Caco-2 (cell line): Measurements from ENCODE around the gene EBF3. TPM values are rescaled to one million over a fixed set of nuclear protein-coding genes. Genes with fewer than 3 reads are reported as not detected.
A peak's percentile ranks its signal among the peaks of the same experiment; 100 is the strongest.

Experiments
- BruUV-seq: library from RNA; stranded (reverse); fragments of 400-500 nt; replicated peaks from 2 replicates; lab custom pipeline; 2021; lab: Mats Ljungman, UMichigan
- CTCF ChIA-PET: fragments of 300-600 bp; sonication (Branson Sonifier 250); formaldehyde crosslinking; loops from one replicate; lab custom pipeline; 2022; ENCODE audit warnings: antibody characterized with exemption; lab: Charles Lee
- POLR2A ChIA-PET: fragments of 300-600 bp; sonication (Branson Sonifier 250); formaldehyde crosslinking; loops from one replicate; lab custom pipeline; 2022; ENCODE audit warnings: antibody characterized with exemption; lab: Charles Lee
- DNase-seq, 2 experiments: peaks; one replicate each; pipeline versions ENCODE4 v3.0.0 to v3.0.0-alpha.2; 2020 to 2022
- H3K27me3 ChIP-seq: replicated peaks from 2 replicates; pipeline ENCODE4 v1.6.0; 2011; ENCODE audit warnings: low read length; ENCODE audit not compliant: control insufficient read depth, insufficient read depth
- H3K36me3 ChIP-seq: 2 replicates; pipeline ENCODE4 v1.5.1; 2011; ENCODE audit warnings: low read length; ENCODE audit not compliant: control insufficient read depth, insufficient read depth
- H3K4me1 ChIP-seq: fragments of 250-450 bp; sonication (Bioruptor Pico); 2 replicates; pipeline ENCODE4 v1.5.1; 2020; ENCODE audit warnings: mild to moderate bottlenecking
- H3K4me3 ChIP-seq: 2 replicates; pipeline ENCODE4 v1.5.1; 2011; ENCODE audit warnings: low read depth, mild to moderate bottlenecking, control low read depth, low read length
- H3K9me3 ChIP-seq: fragments of 250-450 bp; sonication (Bioruptor Pico); 2 replicates; pipeline ENCODE4 v1.5.1; 2020; ENCODE audit warnings: mild to moderate bottlenecking, moderate library complexity
- H3K27ac Mint-ChIP-seq: one replicate; pipeline ENCODE4 v1.8.0; 2022; ENCODE audit warnings: mixed read lengths; ENCODE audit not compliant: unreplicated experiment
- H3K27me3 Mint-ChIP-seq: one replicate; pipeline ENCODE4 v1.8.0; 2022; ENCODE audit warnings: mixed read lengths; ENCODE audit not compliant: insufficient read depth, unreplicated experiment
- H3K36me3 Mint-ChIP-seq: one replicate; pipeline ENCODE4 v1.8.0; 2022; ENCODE audit warnings: mild to moderate bottlenecking, mixed read lengths; ENCODE audit not compliant: insufficient read depth, unreplicated experiment
- H3K4me1 Mint-ChIP-seq: one replicate; pipeline ENCODE4 v1.8.0; 2022; ENCODE audit warnings: low read depth, mixed read lengths; ENCODE audit not compliant: unreplicated experiment
- H3K4me3 Mint-ChIP-seq: one replicate; pipeline ENCODE4 v1.8.0; 2022; ENCODE audit warnings: mild to moderate bottlenecking, moderate library complexity, mixed read lengths; ENCODE audit not compliant: unreplicated experiment
- H3K9me3 Mint-ChIP-seq: one replicate; pipeline ENCODE4 v1.8.0; 2022; ENCODE audit warnings: mixed read lengths; ENCODE audit not compliant: unreplicated experiment
- CTCF ChIP-seq, 2 experiments: fragments of 200-600 bp in 1 of 2; IDR thresholded peaks; 1 replicate in 1 of 2; 2 replicates in 1 of 2; pipeline versions ENCODE4 v1.5.1 to v1.8.0; 2011 to 2022; ENCODE audit warnings: antibody characterized with exemption in 1 of 2, control low read depth in 1 of 2, inconsistent platforms in 1 of 2, low read depth in 1 of 2, low read length in 1 of 2, mild to moderate bottlenecking in 1 of 2, moderate library complexity in 1 of 2; ENCODE audit not compliant: insufficient read depth in 1 of 2, severe bottlenecking in 1 of 2, unreplicated experiment in 1 of 2
- intact Hi-C: fragments of 100-400 bp; cut with micrococcal nuclease; formaldehyde crosslinking; loops from one replicate; pipeline ENCODE4 v1.10.0; 2022; ENCODE audit not compliant: unreplicated experiment
- total RNA-seq: library from RNA; stranded (reverse); gene quantifications from 2 replicates; pipeline ENCODE4 v1.2.3, GENCODE V29; 2022

Gene EBF3
- total RNA-seq, 1 experiment from 2014 or later = 0.79 TPM

GRCh38 chr10:129971381-129972144 is 7.5 kb upstream of the EBF3 start:
- BruUV-seq = no TSS peak
- peaks cover 11% of the 10 kb centered on the region; the same call in 1 of the 2 replicates for H3K4me1 ChIP-seq
- no peaks in the 10 kb centered on the region for H3K36me3 ChIP-seq
- H3K4me1 Mint-ChIP-seq = no peaks in the 10 kb centered on the region
- H3K4me3 ChIP-seq = peak overlapping the region; percentile 52
- POLR2A ChIA-PET = no interaction called here
- intact Hi-C loops = loop anchor here (1.0 to 2.0 kb wide), 3 partner anchors 82 to 941 kb away; no protein-coding TSS in a partner anchor
- no peaks in the 10 kb centered on the region for H3K36me3 Mint-ChIP-seq
- H3K4me3 Mint-ChIP-seq = peak overlapping the region; percentile 52
- DNase-seq = peak in 1 of 2 experiments; percentile 80
- peak; percentile 50 for TF ChIP-seq CTCF (IDR thresholded peaks at IDR 0.05; ENCODE audit: insufficient read depth in 1 of 2, low read depth in 1 of 2, low read length in 1 of 2, severe bottlenecking in 1 of 2, unreplicated experiment in 1 of 2)
- peaks cover 19% of the 10 kb centered on the region for H3K27me3 Mint-ChIP-seq
- CTCF ChIA-PET = interaction anchor here (0.6 to 1.2 kb wide), 3 partner anchors 48 to 253 kb away, joined by 3 to 14 read pairs (median 4); no protein-coding TSS in a partner anchor
- H3K9me3 Mint-ChIP-seq = no peaks in the 10 kb centered on the region
- H3K27me3 ChIP-seq = 0 out of 2 replicates have a peak, but pooled peaks cover 1% of the 10 kb centered on the region
- 0 out of 2 replicates have a peak, but pooled peaks cover 3% of the 10 kb centered on the region for H3K9me3 ChIP-seq
- H3K27ac Mint-ChIP-seq = no peak overlapping the region

GRCh38 chr10:129970465-129971364 is 6.6 kb upstream of the EBF3 start:
- no peaks in the 10 kb centered on the region for H3K9me3 Mint-ChIP-seq
- no peak overlapping the region for H3K27ac Mint-ChIP-seq
- peak overlapping the region; percentile 52 for H3K4me3 ChIP-seq
- H3K4me3 Mint-ChIP-seq = peak overlapping the region; percentile 52
- 0 out of 2 replicates have a peak, but pooled peaks cover 3% of the 10 kb centered on the region for H3K9me3 ChIP-seq
- no TSS peak for BruUV-seq
- intact Hi-C loops = loop anchor here (1.0 to 2.0 kb wide), 2 partner anchors 81 to 940 kb away; no protein-coding TSS in a partner anchor
- H3K27me3 Mint-ChIP-seq = peaks cover 22% of the 10 kb centered on the region
- no peak for DNase-seq
- H3K4me1 ChIP-seq = peaks cover 11% of the 10 kb centered on the region; the same call in 1 of the 2 replicates
- POLR2A ChIA-PET = no interaction called here
- no peaks in the 10 kb centered on the region for H3K36me3 ChIP-seq
- no peaks in the 10 kb centered on the region for H3K4me1 Mint-ChIP-seq
- no peaks in the 10 kb centered on the region for H3K36me3 Mint-ChIP-seq
- TF ChIP-seq CTCF (IDR thresholded peaks at IDR 0.05; ENCODE audit: insufficient read depth in 1 of 2, low read depth in 1 of 2, low read length in 1 of 2, severe bottlenecking in 1 of 2, unreplicated experiment in 1 of 2) = no peak
- CTCF ChIA-PET = interaction anchor here (0.6 to 1.2 kb wide), 3 partner anchors 82 to 254 kb away, joined by 4 to 14 read pairs (median 11); no protein-coding TSS in a partner anchor
- H3K27me3 ChIP-seq = 0 out of 2 replicates have a peak, but pooled peaks cover 1% of the 10 kb centered on the region
